Measurements from ENCODE around the gene KIAA0232.
A peak's percentile ranks its signal among the peaks of the same experiment; 100 is the strongest.

Gene KIAA0232

GRCh38 chr4:6748286-6748685 lies 34.2 kb upstream of the KIAA0232 start:
- TF ChIP-seq CTCF (IDR thresholded peaks at IDR 0.05; ENCODE audit: poor library complexity, severe bottlenecking): no peak
- Histone ChIP-seq H3K36me3 (ENCODE audit: low read depth) (no peaks in the 10 kb centered on the region), H3K27ac (ENCODE audit: poor library complexity, severe bottlenecking) (no peak overlapping the region), H3K27me3 (ENCODE audit: insufficient read depth, poor library complexity, severe bottlenecking) (no peaks in the 10 kb centered on the region), H3K9me3 (ENCODE audit: severe bottlenecking) (no peaks in the 10 kb centered on the region), H3K4me3 (ENCODE audit: severe bottlenecking) (no peak overlapping the region), H3K4me1 (ENCODE audit: insufficient read depth, poor library complexity, severe bottlenecking) (peaks cover 10% of the 10 kb centered on the region)
- DNase-seq (ENCODE audit: low spot score): no peak
- no peak for ATAC-seq (ENCODE audit: low read depth)

GRCh38 chr4:6749340-6750171 lies 33.0 kb upstream of the KIAA0232 start:
- no peaks in the 10 kb centered on the region for H3K9me3 ChIP-seq (ENCODE audit: severe bottlenecking)
- H3K27ac ChIP-seq (ENCODE audit: poor library complexity, severe bottlenecking): peak overlapping the region; percentile 5
- TF ChIP-seq CTCF (IDR thresholded peaks at IDR 0.05; ENCODE audit: poor library complexity, severe bottlenecking): no peak
- H3K4me3 ChIP-seq (ENCODE audit: severe bottlenecking): no peak overlapping the region
- H3K27me3 ChIP-seq (ENCODE audit: insufficient read depth, poor library complexity, severe bottlenecking): no peaks in the 10 kb centered on the region
- H3K4me1 ChIP-seq (ENCODE audit: insufficient read depth, poor library complexity, severe bottlenecking): peaks cover 10% of the 10 kb centered on the region
- ATAC-seq (ENCODE audit: low read depth) (peak; percentile 81), DNase-seq (ENCODE audit: low spot score) (no peak)
- no peaks in the 10 kb centered on the region for H3K36me3 ChIP-seq (ENCODE audit: low read depth)

GRCh38 chr4:6750286-6751221 lies 32.0 kb upstream of the KIAA0232 start:
- H3K36me3 ChIP-seq (ENCODE audit: low read depth): no peaks in the 10 kb centered on the region
- ATAC-seq (ENCODE audit: low read depth) (no peak), DNase-seq (ENCODE audit: low spot score) (no peak)
- H3K4me3 ChIP-seq (ENCODE audit: severe bottlenecking): no peak overlapping the region
- H3K27me3 ChIP-seq (ENCODE audit: insufficient read depth, poor library complexity, severe bottlenecking): no peaks in the 10 kb centered on the region
- no peak overlapping the region for H3K27ac ChIP-seq (ENCODE audit: poor library complexity, severe bottlenecking)
- peaks cover 10% of the 10 kb centered on the region for H3K4me1 ChIP-seq (ENCODE audit: insufficient read depth, poor library complexity, severe bottlenecking)
- H3K9me3 ChIP-seq (ENCODE audit: severe bottlenecking): no peaks in the 10 kb centered on the region
- TF ChIP-seq CTCF (IDR thresholded peaks at IDR 0.05; ENCODE audit: poor library complexity, severe bottlenecking): no peak

GRCh38 chr4:6751611-6752485 lies 30.7 kb upstream of the KIAA0232 start:
- no peak overlapping the region for H3K27ac ChIP-seq (ENCODE audit: poor library complexity, severe bottlenecking)
- H3K4me1 ChIP-seq (ENCODE audit: insufficient read depth, poor library complexity, severe bottlenecking): peaks cover 10% of the 10 kb centered on the region
- DNase-seq (ENCODE audit: low spot score): no peak
- no peaks in the 10 kb centered on the region for H3K36me3 ChIP-seq (ENCODE audit: low read depth)
- no peaks in the 10 kb centered on the region for H3K27me3 ChIP-seq (ENCODE audit: insufficient read depth, poor library complexity, severe bottlenecking)
- no peak for TF ChIP-seq CTCF (IDR thresholded peaks at IDR 0.05; ENCODE audit: poor library complexity, severe bottlenecking)
- ATAC-seq (ENCODE audit: low read depth): no peak
- H3K9me3 ChIP-seq (ENCODE audit: severe bottlenecking): no peaks in the 10 kb centered on the region
- H3K4me3 ChIP-seq (ENCODE audit: severe bottlenecking): no peak overlapping the region

All from RWPE2 (cell line).